Activated T-cell treated with anti-CD3 and anti-CD28 coated beads, Interleukin-2, amount 50 U/mL, for 24 hours (primary cell): ENCODE measurements around the gene GNA15.
"Not testable (repeated sequence)": the region's sequence is repeated elsewhere in the genome, so short reads cannot be mapped to it uniquely, and the experiment has no call there.

ENCODE experiments used
- DNase-seq: peaks from one replicate; pipeline ENCODE4 v3.0.0-alpha.2; 2020
- H3K27ac Mint-ChIP-seq: 2 replicates; pipeline ENCODE4 v1.8.0; 2020; ENCODE audit warnings: mild to moderate bottlenecking, mixed read lengths
- H3K27me3 Mint-ChIP-seq: 2 replicates; pipeline ENCODE4 v1.8.0; 2020; ENCODE audit warnings: mixed read lengths
- H3K36me3 Mint-ChIP-seq: 2 replicates; pipeline ENCODE4 v1.8.0; 2020; ENCODE audit warnings: low read depth, mixed read lengths
- H3K4me1 Mint-ChIP-seq: 2 replicates; pipeline ENCODE4 v1.8.0; 2020; ENCODE audit warnings: low read depth, mixed read lengths
- H3K4me3 Mint-ChIP-seq: 2 replicates; pipeline ENCODE4 v1.8.0; 2020; ENCODE audit warnings: mild to moderate bottlenecking, moderate library complexity, mixed read lengths
- H3K9me3 Mint-ChIP-seq: 2 replicates; pipeline ENCODE4 v1.8.0; 2020; ENCODE audit warnings: mixed read lengths

Gene GNA15

DNA sequence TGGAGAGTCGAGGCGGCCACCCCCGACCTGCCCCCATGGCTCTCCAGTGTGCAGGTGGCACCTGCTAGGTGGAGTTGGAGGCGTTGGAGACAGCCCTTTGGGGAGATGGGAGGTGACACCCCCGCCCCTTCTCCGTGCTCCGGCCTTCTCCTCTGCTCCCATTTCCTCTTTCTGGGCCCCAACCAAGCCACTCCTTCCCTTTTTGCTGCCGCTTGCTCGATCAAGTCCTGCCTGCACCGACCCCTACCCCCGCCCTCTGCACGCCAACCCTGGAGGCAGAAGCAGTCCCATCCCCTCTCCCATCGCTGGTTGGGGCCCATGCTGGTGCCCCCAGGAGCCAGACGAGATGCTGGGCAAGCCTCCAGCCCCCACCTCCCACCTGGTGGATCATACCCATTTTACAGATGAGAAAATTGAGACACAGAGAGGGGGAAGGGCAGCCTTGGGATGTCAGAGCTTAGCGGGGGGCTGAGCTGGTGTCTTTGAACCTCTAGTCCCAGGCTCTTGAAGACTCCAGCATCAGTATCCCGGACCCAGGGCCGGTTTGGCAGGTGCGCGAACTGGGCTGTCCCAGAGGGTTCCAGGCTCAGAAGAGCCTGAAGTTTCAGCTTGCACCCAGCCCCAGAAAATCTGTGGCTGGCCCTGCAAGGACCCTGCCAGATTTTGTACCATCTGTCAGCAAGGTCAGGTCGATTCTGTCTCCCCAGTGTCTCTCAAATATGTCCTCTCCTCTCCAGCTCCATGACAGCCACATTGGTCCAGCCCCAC lies 10.3 kb downstream of the GNA15 start:
- Mint-ChIP-seq H3K36me3 (no peaks in the 10 kb centered on the region), H3K27me3 (no peaks in the 10 kb centered on the region), H3K4me3 (no peak overlapping the region), H3K27ac (no peak overlapping the region), H3K4me1 (peaks cover 24% of the 10 kb centered on the region), H3K9me3 (no peaks in the 10 kb centered on the region)
- no peak for DNase-seq

DNA sequence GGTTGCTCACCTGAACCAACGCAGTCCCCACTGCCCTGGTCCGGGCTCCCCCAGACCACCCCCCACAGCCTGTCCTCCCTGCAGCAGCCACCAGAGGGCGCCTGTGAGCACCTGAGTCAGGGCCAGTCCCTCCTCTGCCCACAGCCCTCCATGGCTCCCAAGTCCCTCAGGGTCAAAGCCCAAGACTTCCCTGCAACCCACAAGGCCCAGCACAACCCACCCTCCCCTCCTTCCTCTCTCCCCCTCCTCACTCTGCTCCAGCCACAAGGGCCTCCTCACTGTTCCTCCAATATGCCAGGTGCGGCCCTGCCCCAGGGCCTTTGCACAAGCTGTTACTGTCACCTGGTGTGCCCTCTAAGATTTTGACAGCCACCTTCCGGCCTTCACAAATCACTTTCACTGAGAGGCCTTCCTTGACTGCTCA lies 10.9 kb downstream of the GNA15 start:
- peak; percentile 83 for DNase-seq
- Mint-ChIP-seq H3K9me3 (no peaks in the 10 kb centered on the region), H3K27ac (peak overlapping the region; percentile 22), H3K36me3 (no peaks in the 10 kb centered on the region), H3K27me3 (no peaks in the 10 kb centered on the region), H3K4me3 (no peak overlapping the region), H3K4me1 (peaks cover 19% of the 10 kb centered on the region)

DNA sequence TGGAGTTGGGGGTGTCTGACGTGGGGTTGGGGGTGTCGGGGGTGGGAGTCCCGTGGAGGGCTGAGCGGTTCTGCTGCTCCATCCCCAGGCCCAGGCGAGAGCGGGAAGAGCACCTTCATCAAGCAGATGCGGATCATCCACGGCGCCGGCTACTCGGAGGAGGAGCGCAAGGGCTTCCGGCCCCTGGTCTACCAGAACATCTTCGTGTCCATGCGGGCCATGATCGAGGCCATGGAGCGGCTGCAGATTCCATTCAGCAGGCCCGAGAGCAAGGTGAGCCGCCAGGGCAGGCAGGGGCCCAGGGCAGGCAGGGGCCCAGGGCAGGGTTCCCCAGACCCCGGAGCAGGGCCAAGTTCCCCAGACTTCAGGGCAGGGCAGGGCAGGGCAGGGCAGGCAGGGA lies 12.7 kb downstream of the GNA15 start:
- no peak overlapping the region for H3K27ac Mint-ChIP-seq
- no peaks in the 10 kb centered on the region for H3K9me3 Mint-ChIP-seq
- H3K4me1 Mint-ChIP-seq = peaks cover 5% of the 10 kb centered on the region
- DNase-seq = no peak
- no peak overlapping the region for H3K4me3 Mint-ChIP-seq
- H3K27me3 Mint-ChIP-seq = no peaks in the 10 kb centered on the region
- H3K36me3 Mint-ChIP-seq = no peaks in the 10 kb centered on the region

DNA sequence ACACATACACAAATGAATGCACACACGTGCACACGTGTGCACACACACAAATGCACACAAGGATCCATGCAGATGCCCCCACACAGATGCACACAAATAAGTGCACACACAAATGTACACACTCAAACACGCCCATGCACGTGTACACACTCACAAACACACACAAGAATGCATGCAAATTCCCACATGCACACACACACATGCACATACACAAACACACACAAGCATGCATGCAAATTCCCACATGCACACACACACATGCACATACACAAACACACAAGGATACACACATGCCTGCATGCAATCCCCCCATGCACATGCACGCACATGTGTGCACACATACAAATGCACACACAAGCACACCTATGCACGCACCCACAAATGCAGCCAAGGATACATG lies 13.3 kb downstream of the GNA15 start:
- H3K9me3 Mint-ChIP-seq = no peaks in the 10 kb centered on the region
- H3K27ac Mint-ChIP-seq = no peak overlapping the region
- no peak overlapping the region for H3K4me3 Mint-ChIP-seq
- H3K36me3 Mint-ChIP-seq = no peaks in the 10 kb centered on the region
- peaks cover 5% of the 10 kb centered on the region for H3K4me1 Mint-ChIP-seq
- no peak for DNase-seq
- no peaks in the 10 kb centered on the region for H3K27me3 Mint-ChIP-seq

DNA sequence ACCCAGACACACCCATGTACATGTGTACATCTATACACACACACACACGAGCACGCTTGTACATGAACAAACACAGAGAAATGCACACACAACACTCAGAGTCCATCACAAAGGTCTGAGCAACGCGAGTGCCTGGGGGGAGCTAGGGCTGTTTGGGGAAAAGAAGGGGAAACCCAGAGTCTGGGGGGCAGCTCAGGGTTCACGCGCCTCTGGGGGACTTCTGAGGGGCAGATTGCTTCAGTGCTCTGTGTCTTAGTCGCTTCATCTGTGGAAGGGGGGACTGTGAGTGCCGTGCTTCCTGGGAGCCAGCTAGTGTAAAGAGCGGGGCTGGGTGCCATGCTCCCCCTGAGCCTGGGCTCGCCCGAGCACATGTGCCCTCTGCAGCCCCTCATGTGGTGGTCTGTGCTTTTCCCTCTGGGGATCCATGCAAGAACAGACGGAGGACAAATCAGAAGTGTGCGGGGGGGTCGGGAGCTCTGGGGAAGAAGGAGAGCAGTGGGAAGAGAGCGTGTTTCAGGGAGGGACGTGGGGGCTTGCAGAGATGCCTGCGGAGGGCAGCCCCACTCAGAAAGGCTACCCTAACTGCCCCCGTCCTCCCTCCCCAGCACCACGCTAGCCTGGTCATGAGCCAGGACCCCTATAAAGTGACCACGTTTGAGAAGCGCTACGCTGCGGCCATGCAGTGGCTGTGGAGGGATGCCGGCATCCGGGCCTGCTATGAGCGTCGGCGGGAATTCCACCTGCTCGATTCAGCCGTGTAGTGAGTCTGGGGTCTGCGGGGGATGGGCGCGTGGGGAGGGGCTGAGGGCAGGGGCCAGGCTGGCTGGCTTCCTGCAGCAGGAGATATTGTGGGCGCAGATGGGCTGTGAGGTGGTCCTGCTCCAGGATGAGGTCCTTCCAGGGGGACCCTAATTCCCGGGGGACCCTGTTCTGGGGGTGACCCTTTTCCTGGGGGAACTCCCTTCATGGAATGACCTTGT lies 14.0 kb downstream of the GNA15 start:
- H3K27me3 Mint-ChIP-seq = no peaks in the 10 kb centered on the region
- no peaks in the 10 kb centered on the region for H3K9me3 Mint-ChIP-seq
- no peak for DNase-seq
- peaks cover under 1% of the 10 kb centered on the region for H3K36me3 Mint-ChIP-seq
- H3K27ac Mint-ChIP-seq = no peak overlapping the region
- no peak overlapping the region for H3K4me3 Mint-ChIP-seq
- peaks cover 5% of the 10 kb centered on the region for H3K4me1 Mint-ChIP-seq

DNA sequence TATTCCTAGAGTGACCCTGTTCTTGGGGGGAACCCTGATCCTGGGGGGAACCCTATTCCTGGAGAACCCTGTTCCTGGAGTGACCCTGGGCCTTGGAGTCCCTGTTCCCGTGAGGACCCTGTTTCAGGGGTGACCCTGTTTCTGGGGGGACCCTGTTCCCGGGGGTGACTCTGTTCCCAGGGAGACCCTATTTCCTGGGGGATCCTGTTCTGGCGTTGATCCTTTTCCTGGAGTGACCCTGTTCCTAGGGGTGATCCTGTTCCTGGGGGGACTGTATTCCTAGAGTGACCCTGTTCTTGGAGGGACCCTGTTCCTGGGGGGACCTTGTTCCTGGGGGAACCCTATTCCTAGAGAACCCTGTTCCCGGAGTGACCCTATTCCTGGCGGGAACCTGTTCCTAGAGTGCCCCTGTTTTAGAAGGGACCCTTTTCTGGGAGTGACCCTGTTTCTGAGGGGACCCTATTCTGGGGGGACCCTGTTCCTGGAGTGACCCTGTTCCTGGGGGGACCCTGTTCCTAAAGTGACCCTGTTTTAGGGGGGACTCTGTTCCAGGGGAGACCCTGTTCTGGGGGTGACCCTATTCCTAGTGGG lies 15.0 kb downstream of the GNA15 start:
- Mint-ChIP-seq H3K4me1 (peaks cover 5% of the 10 kb centered on the region), H3K4me3 (no peak overlapping the region), H3K9me3 (peaks cover 1% of the 10 kb centered on the region), H3K27me3 (no peaks in the 10 kb centered on the region), H3K36me3 (peaks cover 2% of the 10 kb centered on the region), H3K27ac (no peak overlapping the region)
- DNase-seq = no peak

DNA sequence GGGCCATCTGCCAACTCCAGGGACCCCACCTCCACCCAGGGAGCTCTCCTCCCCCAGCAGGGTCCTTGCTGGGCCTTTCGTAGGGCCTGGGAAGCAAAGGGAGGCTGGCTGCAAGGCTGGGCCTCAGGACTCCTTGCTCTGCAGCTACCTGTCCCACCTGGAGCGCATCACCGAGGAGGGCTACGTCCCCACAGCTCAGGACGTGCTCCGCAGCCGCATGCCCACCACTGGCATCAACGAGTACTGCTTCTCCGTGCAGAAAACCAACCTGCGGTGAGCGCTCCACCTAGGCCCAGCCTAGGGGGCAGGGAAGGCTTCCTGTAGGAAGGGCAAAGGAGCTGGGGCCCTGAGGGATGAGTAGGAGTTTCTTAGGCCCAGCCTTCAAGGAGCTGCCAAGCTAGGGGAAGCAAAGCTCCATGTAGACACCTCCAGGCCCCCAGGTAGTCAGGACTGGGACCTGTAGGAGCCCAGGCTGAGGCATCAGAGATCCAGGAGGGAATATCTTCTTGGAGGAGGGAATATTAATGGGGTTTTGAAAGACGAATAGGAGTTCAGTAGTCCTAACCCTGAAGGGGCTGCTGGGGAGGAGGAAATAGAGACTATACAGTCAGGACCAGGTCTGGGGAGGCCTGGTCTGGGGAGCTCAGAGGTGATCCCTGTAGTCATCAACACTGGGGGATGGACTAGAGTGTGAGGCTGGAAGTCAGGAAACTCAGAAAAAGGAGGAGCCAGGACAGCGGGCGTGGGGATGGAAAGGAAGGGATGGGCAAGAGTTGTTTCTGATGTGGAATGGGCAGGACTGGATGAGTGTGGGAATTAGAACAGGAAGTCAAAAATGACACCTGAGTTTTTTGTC lies 16.0 kb downstream of the GNA15 start:
- Mint-ChIP-seq H3K9me3 (peaks cover 1% of the 10 kb centered on the region), H3K27me3 (no peaks in the 10 kb centered on the region), H3K4me3 (no peak overlapping the region), H3K4me1 (peaks cover 2% of the 10 kb centered on the region), H3K27ac (no peak overlapping the region), H3K36me3 (peaks cover 2% of the 10 kb centered on the region)
- DNase-seq = no peak

DNA sequence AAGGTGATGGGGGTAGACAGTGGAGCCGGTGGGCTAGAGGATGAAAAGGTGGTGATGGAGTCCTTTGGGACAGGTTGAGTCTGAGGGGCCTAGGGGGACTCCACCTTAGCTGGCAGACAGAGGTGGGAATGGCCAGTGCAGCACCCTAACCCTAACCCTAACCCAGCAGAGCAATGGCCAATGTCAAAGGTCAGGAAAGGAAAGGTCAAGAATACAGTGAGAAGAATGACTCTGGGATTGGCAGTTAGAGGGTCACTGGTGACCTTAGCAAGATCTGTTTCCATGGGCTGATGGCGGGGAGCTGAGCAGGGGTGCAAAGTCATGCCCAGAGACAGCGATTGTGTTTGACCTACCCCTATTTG lies 16.6 kb downstream of the GNA15 start:
- H3K4me1 Mint-ChIP-seq = peaks cover 5% of the 10 kb centered on the region
- no peak for DNase-seq
- H3K4me3 Mint-ChIP-seq = no peak overlapping the region
- peaks cover 2% of the 10 kb centered on the region for H3K36me3 Mint-ChIP-seq
- H3K9me3 Mint-ChIP-seq = peaks cover 1% of the 10 kb centered on the region
- no peak overlapping the region for H3K27ac Mint-ChIP-seq
- no peaks in the 10 kb centered on the region for H3K27me3 Mint-ChIP-seq

DNA sequence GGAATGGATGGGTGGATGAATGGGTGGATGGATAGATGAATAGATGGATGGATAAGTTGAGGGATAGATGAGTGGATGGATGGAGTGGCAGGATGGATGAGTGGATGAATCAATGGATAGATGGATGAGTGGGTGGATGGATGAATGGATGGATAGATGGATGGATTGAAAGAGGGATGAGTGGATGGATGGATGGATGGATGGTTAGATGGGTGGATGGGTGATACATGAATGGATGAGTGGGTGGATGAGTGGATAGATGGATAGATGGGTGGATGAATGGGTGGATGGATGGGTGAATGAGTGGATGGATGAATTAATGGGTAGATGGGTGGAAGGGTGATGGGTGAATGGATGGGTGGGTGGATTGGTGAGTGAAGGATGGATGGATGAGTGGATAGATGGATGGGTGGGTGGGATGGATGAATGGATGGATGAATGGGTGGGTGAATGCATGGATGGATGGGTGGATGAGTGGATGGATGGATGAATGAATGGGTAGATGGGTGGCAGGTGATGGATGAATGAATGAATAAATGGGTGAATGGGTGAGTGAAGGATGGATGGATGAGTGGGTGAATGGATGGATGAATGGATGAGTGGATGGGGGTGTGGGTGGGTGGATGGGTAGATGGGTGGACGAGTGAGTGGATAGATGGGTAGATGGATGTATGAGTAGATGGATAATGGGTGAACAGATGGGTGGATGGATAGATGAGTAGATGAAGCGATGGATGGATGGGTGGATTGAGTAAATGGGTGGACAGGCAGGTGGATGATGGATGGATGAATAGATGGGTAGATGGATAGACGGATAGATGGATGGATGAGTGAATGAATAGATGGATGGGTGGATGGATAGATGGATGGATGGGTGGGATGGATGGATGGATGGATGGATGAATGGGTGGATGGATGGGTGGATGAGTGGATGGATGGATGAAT lies 17.7 kb downstream of the GNA15 start:
- DNase-seq = no peak
- H3K36me3 Mint-ChIP-seq = peaks cover 3% of the 10 kb centered on the region
- peaks cover 1% of the 10 kb centered on the region for H3K9me3 Mint-ChIP-seq
- no peak overlapping the region for H3K4me3 Mint-ChIP-seq
- no peak overlapping the region for H3K27ac Mint-ChIP-seq
- peaks cover 6% of the 10 kb centered on the region for H3K4me1 Mint-ChIP-seq
- no peaks in the 10 kb centered on the region for H3K27me3 Mint-ChIP-seq

DNA sequence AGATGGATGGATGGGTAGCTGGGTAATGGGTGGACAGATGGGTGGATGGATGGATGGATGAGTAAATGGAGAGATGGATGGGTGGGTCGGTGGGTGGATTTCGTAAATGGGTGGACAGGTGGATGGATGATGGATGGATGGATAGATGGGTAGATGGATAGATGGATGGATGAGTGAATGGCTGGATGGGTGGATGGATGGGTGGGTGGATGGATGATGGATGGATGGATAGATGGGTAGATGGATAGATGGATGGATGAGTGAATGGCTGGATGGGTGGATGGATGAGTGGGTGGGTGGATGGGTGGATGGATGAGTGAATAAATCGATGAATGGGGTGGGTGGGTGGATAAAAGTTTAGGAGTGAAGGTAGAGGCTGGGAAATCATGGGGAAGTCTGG lies 18.6 kb downstream of the GNA15 start:
- H3K27me3 Mint-ChIP-seq, H3K9me3 Mint-ChIP-seq, H3K27ac Mint-ChIP-seq, H3K4me1 Mint-ChIP-seq, H3K4me3 Mint-ChIP-seq, H3K36me3 Mint-ChIP-seq, DNase-seq: not testable (repeated sequence)

DNA sequence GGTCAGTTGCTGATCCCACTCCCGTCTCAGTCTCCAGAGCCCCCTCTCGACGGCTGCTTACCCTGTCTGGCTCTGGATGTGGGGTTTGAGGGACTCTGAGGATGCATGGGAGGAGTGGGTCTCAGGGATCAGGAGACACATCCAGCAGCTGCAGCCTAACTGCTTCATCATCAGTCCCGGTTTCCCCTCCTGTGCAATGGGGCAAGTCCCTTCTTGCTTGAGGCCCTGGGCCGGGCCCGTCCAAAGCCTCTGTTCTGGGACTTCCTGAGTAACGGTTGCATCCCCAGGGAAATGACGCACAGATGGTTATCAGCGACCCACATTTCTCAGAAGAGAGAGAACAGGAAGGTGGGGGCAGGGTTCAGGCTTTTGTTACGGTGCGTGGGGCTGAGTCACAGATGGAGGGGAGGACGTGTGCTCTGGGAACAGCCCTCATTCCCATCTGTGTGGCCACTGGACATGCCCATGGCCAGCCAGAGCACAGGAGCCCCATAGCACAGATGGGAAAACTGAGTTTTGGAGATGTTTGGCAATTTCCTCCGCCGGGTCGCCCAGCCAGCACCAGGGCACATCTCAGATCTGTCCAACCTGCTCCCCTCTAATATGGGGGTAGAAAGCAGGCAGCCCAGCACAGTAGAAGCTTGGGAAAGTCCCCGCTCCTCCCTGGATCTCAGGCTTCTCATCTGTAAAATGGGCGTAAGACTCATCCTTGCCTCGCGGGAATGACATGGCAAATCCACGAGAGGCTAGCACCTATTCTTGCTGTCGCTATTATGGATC lies 19.3 kb downstream of the GNA15 start:
- H3K36me3 Mint-ChIP-seq = peaks cover 9% of the 10 kb centered on the region
- no peak overlapping the region for H3K27ac Mint-ChIP-seq
- peaks cover 3% of the 10 kb centered on the region for H3K9me3 Mint-ChIP-seq
- no peak overlapping the region for H3K4me3 Mint-ChIP-seq
- peaks cover 3% of the 10 kb centered on the region for H3K4me1 Mint-ChIP-seq
- peak; percentile 80 for DNase-seq
- no peaks in the 10 kb centered on the region for H3K27me3 Mint-ChIP-seq

DNA sequence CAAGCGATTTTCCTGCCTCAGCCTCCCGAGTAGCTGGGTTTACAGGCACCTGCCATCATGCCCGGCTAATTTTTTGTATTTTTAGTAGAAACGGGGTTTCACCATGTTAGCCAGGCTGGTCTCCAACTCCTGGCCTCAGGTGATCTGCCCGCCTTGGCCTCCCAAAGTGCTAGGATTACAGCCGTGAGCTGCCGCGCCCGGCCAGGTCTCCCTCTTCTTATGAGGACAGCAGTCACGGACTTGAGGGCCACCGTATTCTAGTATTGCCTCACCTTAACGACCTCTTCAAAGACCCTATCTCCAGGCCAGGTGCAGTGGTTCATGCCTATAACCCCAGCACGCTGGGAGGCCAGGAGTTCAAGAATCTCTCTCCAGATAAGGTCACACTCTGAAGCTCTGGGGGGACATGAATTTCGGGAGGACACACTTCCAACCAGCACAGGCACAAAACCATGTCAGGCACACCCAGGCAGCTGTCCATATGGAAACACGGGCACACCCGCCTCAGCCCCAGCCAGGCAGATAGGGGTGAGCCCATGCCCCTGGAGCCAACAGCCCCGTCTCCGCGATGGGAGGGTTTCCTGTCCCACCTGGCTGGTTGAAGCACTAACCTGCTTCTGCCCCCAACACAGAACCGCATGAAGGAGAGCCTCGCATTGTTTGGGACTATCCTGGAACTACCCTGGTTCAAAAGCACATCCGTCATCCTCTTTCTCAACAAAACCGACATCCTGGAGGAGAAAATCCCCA lies 21.4 kb downstream of the GNA15 start:
- Mint-ChIP-seq H3K36me3 (peaks cover 13% of the 10 kb centered on the region), H3K27me3 (no peaks in the 10 kb centered on the region), H3K4me3 (no peak overlapping the region), H3K9me3 (peaks cover 6% of the 10 kb centered on the region), H3K4me1 (peaks cover 13% of the 10 kb centered on the region), H3K27ac (peak overlapping the region; percentile 2)
- no peak for DNase-seq
